Mammary epithelial cell (primary cell): ENCODE results near the gene CD274.

Experiments
- CTCF ChIP-seq, 2 donors: IDR thresholded peaks in 1 of 2; conservative IDR thresholded peaks in 1 of 2; 2 replicates each; pipeline ENCODE4 v1.5.1; 2011 to 2012; ENCODE audit warnings: inconsistent platforms in 2 of 2, low read length in 2 of 2, mild to moderate bottlenecking in 2 of 2, control low read depth in 1 of 2, low read depth in 1 of 2; ENCODE audit not compliant: insufficient read depth in 1 of 2; ENCODE audit errors: extremely low read depth in 1 of 2
- EZH2 ChIP-seq: IDR thresholded peaks from 2 replicates; pipeline ENCODE4 v1.6.1; 2012; ENCODE audit warnings: low read length, inconsistent platforms, borderline replicate concordance

DNA sequence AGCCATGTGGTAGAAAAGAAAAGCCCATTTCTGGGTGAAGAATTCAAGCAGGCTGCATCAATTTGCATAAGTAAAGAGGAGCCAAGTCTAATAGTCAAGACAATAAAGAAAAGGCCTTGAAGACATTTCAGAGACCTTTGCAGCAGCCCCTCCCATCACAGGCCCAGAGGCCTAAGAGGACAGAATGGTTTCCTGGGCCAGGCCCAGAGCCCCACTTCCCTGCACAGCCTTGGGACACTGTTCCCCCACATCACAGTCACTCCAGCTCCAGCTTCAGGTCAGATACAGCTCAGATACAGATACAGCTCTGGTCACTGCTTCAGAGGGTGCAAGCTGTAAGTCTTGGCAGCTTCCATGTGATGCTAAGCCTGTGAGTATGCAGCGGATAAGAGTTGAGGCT lies 41.7 kb upstream of the CD274 start:
- no peak for TF ChIP-seq CTCF (conservative IDR thresholded peaks at IDR 0.05 in 1 of 2, IDR thresholded peaks at IDR 0.05 in 1 of 2; ENCODE audit: extremely low read depth in 1 of 2, insufficient read depth in 1 of 2, low read depth in 1 of 2, low read length in 2 of 2)
- no peak for TF ChIP-seq EZH2
